Pancreas (tissue), 10 donors: ENCODE results near the gene AGMO. TPM values are rescaled to one million over a fixed set of nuclear protein-coding genes. Genes with fewer than 3 reads are reported as not detected.

Experiments used
- ATAC-seq, 4 donors: fragments of 200-7000 bp; cut with Tn5 transposase; one replicate each; pipeline versions ENCODE4 v1.8.0 to v1.9.1; 2020; ENCODE audit warnings: mild to moderate bottlenecking in 4 of 4, moderate library complexity in 4 of 4
- DNase-seq, 6 donors: peaks; one replicate each; pipeline ENCODE4 v3.0.0-alpha.2; 2020
- FAIRE-seq: peaks from 2 replicates; lab custom pipeline; 2012; peaks lifted over from hg19 to GRCh38; lab: Jason Lieb, UNC
- H3K27ac ChIP-seq, 4 donors: fragments of 200-600 bp; sonication (generic); 1 replicate in 3 of 4; 2 replicates in 1 of 4; pipeline versions ENCODE4 v1.5.0 to v1.8.0; 2020
- H3K27me3 ChIP-seq, 4 donors: fragments of 200-600 bp; one replicate each; pipeline ENCODE4 v1.8.0; 2021
- H3K36me3 ChIP-seq, 3 donors: fragments of 200-600 bp; sonication (generic) in 1 of 3; one replicate each; pipeline versions ENCODE4 v1.5.0 to v1.8.0; 2020 to 2021
- H3K4me1 ChIP-seq, 3 donors: fragments of 200-600 bp; one replicate each; pipeline ENCODE4 v1.8.0; 2021
- H3K4me3 ChIP-seq, 4 donors: fragments of 200-600 bp; sonication (generic) in 2 of 4; one replicate each; pipeline versions ENCODE4 v1.5.0 to v1.8.0; 2020 to 2021
- H3K9me3 ChIP-seq, 4 donors: fragments of 200-600 bp; one replicate each; pipeline ENCODE4 v1.8.0; 2021
- WGBS, 2 donors: extraction: QIAGEN DNeasy Blood & Tissue Kit; methylation state at CpG; one replicate each; pipeline ENCODE4 v1.1.7; 2013; 5-methylcytosine and 5-hydroxymethylcytosine counted together
- intact Hi-C, 3 donors: fragments of 100-400 bp; cut with DNase I; formaldehyde crosslinking; loops; one replicate each; pipeline versions ENCODE4 v1.11.1 to v1.14.2; 2022
- polyA plus RNA-seq, 2 donors: library from polyadenylated mRNA; stranded (reverse); fragments of 200-250 nt; gene quantifications; one replicate each; pipeline ENCODE4 v1.2.3, GENCODE V29; 2013
- total RNA-seq, 6 donors: library from RNA; stranded (reverse); fragmentation: NEBNext Ultra II Directional in 4 of 6; extraction: Animal tissue kit (Norgen Biotek cat#: 25700) in 4 of 6; gene quantifications; one replicate each; pipeline versions ENCODE4 v1.2.1 to v1.2.4, GENCODE V29; 2021 to 2023
- TF ChIP-seq, protein P1 (sequence below), 4 donors: fragments of 200-600 bp; sonication (generic) in 3 of 4; IDR thresholded peaks; one replicate each; pipeline versions ENCODE4 v1.5.0 to v1.8.0; 2021; ENCODE audit warnings: antibody characterized with exemption in 4 of 4
- donor health status: healthy with polysubstance abuse.
- donor health status: DM: no; HTN: no; CAD: no; lungs with moderate emphysema.
- donor health status: DM: no; HTN: no; CAD: no.
- donor health status: control.
- donor health status: control.
- donor health status: Bipolar disorder and iron deficiency.
- donor health status: DM: yes; HTN: yes; CAD: no.
- donor health status: DM: no; HTN: no; CAD: no.
- donor health status: DM: no; HTN: no; CAD: no.
- donor health status: DM: yes; HTN: yes; CAD: no.

AGMO gene
- total and polyA plus RNA-seq, 8 donors, result 0.09 to 0.25 (median 0.19) TPM; not detected in 3

GRCh38 chr7:15581352-15581951, 19.6 kb upstream of the AGMO start:
- TF ChIP-seq, protein P1, sequence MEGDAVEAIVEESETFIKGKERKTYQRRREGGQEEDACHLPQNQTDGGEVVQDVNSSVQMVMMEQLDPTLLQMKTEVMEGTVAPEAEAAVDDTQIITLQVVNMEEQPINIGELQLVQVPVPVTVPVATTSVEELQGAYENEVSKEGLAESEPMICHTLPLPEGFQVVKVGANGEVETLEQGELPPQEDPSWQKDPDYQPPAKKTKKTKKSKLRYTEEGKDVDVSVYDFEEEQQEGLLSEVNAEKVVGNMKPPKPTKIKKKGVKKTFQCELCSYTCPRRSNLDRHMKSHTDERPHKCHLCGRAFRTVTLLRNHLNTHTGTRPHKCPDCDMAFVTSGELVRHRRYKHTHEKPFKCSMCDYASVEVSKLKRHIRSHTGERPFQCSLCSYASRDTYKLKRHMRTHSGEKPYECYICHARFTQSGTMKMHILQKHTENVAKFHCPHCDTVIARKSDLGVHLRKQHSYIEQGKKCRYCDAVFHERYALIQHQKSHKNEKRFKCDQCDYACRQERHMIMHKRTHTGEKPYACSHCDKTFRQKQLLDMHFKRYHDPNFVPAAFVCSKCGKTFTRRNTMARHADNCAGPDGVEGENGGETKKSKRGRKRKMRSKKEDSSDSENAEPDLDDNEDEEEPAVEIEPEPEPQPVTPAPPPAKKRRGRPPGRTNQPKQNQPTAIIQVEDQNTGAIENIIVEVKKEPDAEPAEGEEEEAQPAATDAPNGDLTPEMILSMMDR (IDR thresholded peaks at IDR 0.05), result no peak
- H3K27me3 ChIP-seq, result no peaks in the 10 kb centered on the region
- no peak for FAIRE-seq
- 42 to 44% methylated on average over 3 of the region's 3 CpGs for WGBS, 2 donors
- no peak for ATAC-seq
- H3K9me3 ChIP-seq, result no peaks in the 10 kb centered on the region
- no peaks in the 10 kb centered on the region for H3K4me1 ChIP-seq
- intact Hi-C loops, result no loop called here
- no peaks in the 10 kb centered on the region for H3K36me3 ChIP-seq
- no peak overlapping the region for H3K27ac ChIP-seq
- no peak overlapping the region for H3K4me3 ChIP-seq
- DNase-seq, result no peak

- FAIRE-seq, result no peak
- intact Hi-C loops, result no loop called here
- no peak overlapping the region for H3K4me3 ChIP-seq
These were observed 19.0 kb upstream of the AGMO start for GRCh38 chr7:15580604-15581351.

GRCh38 chr7:15577600-15577999, 15.8 kb upstream of the AGMO start:
- TF ChIP-seq, protein P1 (IDR thresholded peaks at IDR 0.05), result no peak
- Histone ChIP-seq H3K9me3 (no peaks in the 10 kb centered on the region), H3K36me3 (no peaks in the 10 kb centered on the region), H3K27ac (no peak overlapping the region), H3K4me3 (no peak overlapping the region), H3K4me1 (no peaks in the 10 kb centered on the region), H3K27me3 (no peaks in the 10 kb centered on the region)
- WGBS, 2 donors, result 88 to 98% methylated on average over 2 of the region's 2 CpGs
- ATAC-seq, result no peak
- intact Hi-C loops, result no loop called here
- no peak for DNase-seq
- FAIRE-seq, result no peak

More at GRCh38 chr7:15580604-15581351, 19.0 kb upstream of the AGMO start:
- ATAC-seq, result peak in 1 of 4 donors; percentile 42
- Histone ChIP-seq H3K27me3 (no peaks in the 10 kb centered on the region), H3K4me1 (no peaks in the 10 kb centered on the region), H3K27ac (no peak overlapping the region), H3K36me3 (no peaks in the 10 kb centered on the region), H3K9me3 (no peaks in the 10 kb centered on the region)
- TF ChIP-seq, protein P1 (IDR thresholded peaks at IDR 0.05), result no peak
- DNase-seq, result no peak
- WGBS, 2 donors, result 38 to 40% methylated on average over 3 of the region's 3 CpGs

GRCh38 chr7:15571301-15571878, 9.6 kb upstream of the AGMO start:
- no peak for ATAC-seq
- Histone ChIP-seq H3K9me3 (no peaks in the 10 kb centered on the region), H3K27me3 (no peaks in the 10 kb centered on the region), H3K27ac (no peak overlapping the region), H3K4me1 (no peaks in the 10 kb centered on the region), H3K36me3 (no peaks in the 10 kb centered on the region), H3K4me3 (no peak overlapping the region)
- DNase-seq, result no peak
- WGBS, 2 donors, result 28 to 30% methylated on average over 3 of the region's 3 CpGs
- intact Hi-C loops, result no loop called here
- TF ChIP-seq, protein P1 (IDR thresholded peaks at IDR 0.05), result no peak
- no peak for FAIRE-seq
